Gastrocnemius medialis (tissue), 4 donors: ENCODE measurements around the gene NPY2R.

Source experiments
- CTCF ChIP-seq, 5 experiments: fragments of 450-650 bp in 3 of 5; fragments of 200-600 bp in 2 of 5; sonication (generic) in 2 of 5; IDR thresholded peaks in 4 of 5; conservative IDR thresholded peaks in 1 of 5; 1 replicate in 4 of 5; 2 replicates in 1 of 5; pipeline ENCODE4 v1.5.1; 2016 to 2019; ENCODE audit warnings: antibody characterized with exemption in 5 of 5, mild to moderate bottlenecking in 3 of 5, moderate library complexity in 3 of 5
- POLR2A ChIP-seq, 2 donors: fragments of 450-650 bp; IDR thresholded peaks; one replicate each; pipeline ENCODE4 v1.6.1; 2017; ENCODE audit warnings: antibody characterized with exemption in 2 of 2, mild to moderate bottlenecking in 2 of 2, moderate library complexity in 2 of 2

GRCh38 chr4:155207534-155208257, 740 bp upstream of the NPY2R start:
- TF ChIP-seq CTCF (IDR thresholded peaks at IDR 0.05 in 4 of 5, conservative IDR thresholded peaks at IDR 0.05 in 1 of 5) (no peak), POLR2A (IDR thresholded peaks at IDR 0.05) (no peak)
